ENCODE results near the gene MISFA. TPM values are rescaled to one million over a fixed set of nuclear protein-coding genes. Genes with fewer than 3 reads are reported as not detected.
A peak's percentile ranks its signal among the peaks of the same experiment; 100 is the strongest.

MISFA gene
- total RNA-seq, 1 donor, result under 0.01 TPM

DNA sequence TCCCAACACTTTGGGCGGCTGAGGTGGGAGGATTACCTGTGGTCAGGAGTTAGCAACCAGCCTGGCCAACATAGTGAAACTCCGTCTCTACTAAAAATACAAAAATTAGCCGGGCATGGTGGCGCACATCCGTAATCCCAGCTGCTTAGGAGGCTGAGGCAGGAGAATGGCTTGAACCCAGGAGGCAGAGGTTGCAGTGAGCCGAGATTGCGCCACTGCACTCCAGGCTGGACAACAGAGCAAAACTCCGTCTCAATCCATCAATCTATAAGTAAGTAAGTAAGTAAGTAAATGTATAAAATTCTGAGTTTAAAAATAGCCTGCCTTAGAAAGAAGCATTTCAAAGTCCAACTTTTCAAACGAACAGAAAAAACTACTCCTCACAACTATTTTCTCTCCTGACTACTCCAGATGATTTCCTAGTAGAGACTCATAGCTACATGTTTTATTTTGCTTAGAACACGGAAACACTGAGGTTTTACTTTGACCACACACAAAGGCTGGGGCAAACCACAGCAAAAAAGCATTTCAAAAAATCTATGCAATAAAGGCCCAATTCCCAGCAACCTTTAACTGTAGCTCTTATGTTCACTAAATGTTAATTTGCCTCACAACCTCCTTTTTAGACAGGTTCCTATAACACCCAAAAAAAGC, 18.2 kb downstream of the MISFA start:
- DNase-seq (ENCODE audit: insufficient read length, low spot score, missing footprints), result no peak
- Histone ChIP-seq H3K4me3 (ENCODE audit: insufficient read depth, low read length) (peak overlapping the region; percentile 21), H2AFZ (ENCODE audit: low read length) (no peak overlapping the region), H3K9me3 (ENCODE audit: low read depth, low read length) (no peaks in the 10 kb centered on the region), H3K4me2 (ENCODE audit: insufficient read depth, low read length) (peak overlapping the region; percentile 65), H3K79me2 (ENCODE audit: insufficient read depth, low read length) (peaks cover 79% of the 10 kb centered on the region), H3K36me3 (ENCODE audit: insufficient read depth, low read length) (peaks cover 18% of the 10 kb centered on the region), H4K20me1 (ENCODE audit: insufficient read depth, low read length) (peaks cover 31% of the 10 kb centered on the region), H3K4me1 (ENCODE audit: insufficient read depth, low read length) (peaks cover 13% of the 10 kb centered on the region), H3K27ac (ENCODE audit: low read depth, low read length) (peak overlapping the region; percentile 88), H3K27me3 (ENCODE audit: insufficient read depth, low read length) (no peaks in the 10 kb centered on the region)
- TF ChIP-seq, protein P1, sequence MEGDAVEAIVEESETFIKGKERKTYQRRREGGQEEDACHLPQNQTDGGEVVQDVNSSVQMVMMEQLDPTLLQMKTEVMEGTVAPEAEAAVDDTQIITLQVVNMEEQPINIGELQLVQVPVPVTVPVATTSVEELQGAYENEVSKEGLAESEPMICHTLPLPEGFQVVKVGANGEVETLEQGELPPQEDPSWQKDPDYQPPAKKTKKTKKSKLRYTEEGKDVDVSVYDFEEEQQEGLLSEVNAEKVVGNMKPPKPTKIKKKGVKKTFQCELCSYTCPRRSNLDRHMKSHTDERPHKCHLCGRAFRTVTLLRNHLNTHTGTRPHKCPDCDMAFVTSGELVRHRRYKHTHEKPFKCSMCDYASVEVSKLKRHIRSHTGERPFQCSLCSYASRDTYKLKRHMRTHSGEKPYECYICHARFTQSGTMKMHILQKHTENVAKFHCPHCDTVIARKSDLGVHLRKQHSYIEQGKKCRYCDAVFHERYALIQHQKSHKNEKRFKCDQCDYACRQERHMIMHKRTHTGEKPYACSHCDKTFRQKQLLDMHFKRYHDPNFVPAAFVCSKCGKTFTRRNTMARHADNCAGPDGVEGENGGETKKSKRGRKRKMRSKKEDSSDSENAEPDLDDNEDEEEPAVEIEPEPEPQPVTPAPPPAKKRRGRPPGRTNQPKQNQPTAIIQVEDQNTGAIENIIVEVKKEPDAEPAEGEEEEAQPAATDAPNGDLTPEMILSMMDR (IDR thresholded peaks at IDR 0.05; ENCODE audit: extremely low read depth, low read depth, low read length), result no peak

DNA sequence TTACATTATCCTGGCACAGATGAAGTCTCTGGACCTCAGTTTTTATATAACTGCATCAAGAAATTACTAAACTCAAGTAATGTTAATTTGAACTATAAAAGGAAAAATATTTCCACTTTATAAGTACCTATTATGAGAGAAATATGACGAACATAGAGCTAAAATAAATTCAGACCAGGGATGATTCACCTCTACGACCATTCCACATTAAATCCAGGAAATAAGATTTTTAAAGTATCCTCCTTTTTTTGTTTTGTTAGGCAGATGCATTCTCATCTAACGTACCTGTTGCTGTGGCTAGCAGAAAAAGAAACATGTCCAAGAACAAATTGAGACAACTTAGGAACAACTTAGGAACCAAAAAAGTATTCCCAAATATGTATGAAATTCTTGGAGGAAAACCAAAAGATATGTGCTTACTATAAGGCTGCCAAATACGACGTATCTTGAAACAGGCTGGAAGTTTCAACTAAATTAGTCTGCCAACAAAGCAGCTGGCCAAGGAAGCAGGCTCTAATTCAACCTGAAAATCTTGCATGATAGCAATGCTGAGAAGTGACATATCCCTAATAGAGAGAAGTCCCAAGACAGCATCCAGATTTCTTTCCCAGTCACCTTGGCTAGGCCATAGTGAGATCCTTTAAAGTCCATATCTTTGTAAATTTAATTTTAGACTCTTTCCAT, 18.9 kb downstream of the MISFA start:
- Histone ChIP-seq H3K4me1 (ENCODE audit: insufficient read depth, low read length) (peaks cover 13% of the 10 kb centered on the region), H3K27me3 (ENCODE audit: insufficient read depth, low read length) (no peaks in the 10 kb centered on the region), H3K36me3 (ENCODE audit: insufficient read depth, low read length) (peaks cover 18% of the 10 kb centered on the region), H3K27ac (ENCODE audit: low read depth, low read length) (peak overlapping the region; percentile 88), H4K20me1 (ENCODE audit: insufficient read depth, low read length) (peaks cover 37% of the 10 kb centered on the region), H3K79me2 (ENCODE audit: insufficient read depth, low read length) (peaks cover 82% of the 10 kb centered on the region), H3K4me3 (ENCODE audit: insufficient read depth, low read length) (peak overlapping the region; percentile 31), H3K4me2 (ENCODE audit: insufficient read depth, low read length) (peak overlapping the region; percentile 65), H3K9me3 (ENCODE audit: low read depth, low read length) (no peaks in the 10 kb centered on the region), H2AFZ (ENCODE audit: low read length) (no peak overlapping the region)
- TF ChIP-seq, protein P1 (IDR thresholded peaks at IDR 0.05; ENCODE audit: extremely low read depth, low read depth, low read length), result no peak
- peak; percentile 38 for DNase-seq (ENCODE audit: insufficient read length, low spot score, missing footprints)

DNA sequence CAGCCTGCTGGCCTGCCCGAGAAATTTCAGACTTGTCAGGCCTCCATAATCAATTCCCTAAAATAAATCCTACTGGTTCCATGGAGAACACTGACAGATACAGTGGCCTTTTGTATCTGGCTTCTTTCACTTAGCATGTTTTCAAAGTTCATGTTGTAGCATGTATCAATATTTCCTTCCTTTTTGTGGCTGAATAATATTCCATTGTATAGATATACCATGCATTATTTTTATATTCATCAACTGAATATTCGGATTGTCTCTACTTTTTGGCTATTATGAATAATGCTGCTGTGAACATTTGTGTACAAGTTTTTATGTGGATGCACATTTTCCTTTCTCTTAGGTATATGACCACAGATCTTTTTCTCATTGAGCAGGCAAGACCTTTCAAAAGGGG, 24.1 kb downstream of the MISFA start:
- no peak overlapping the region for H3K4me2 ChIP-seq (ENCODE audit: insufficient read depth, low read length)
- no peaks in the 10 kb centered on the region for H3K27me3 ChIP-seq (ENCODE audit: insufficient read depth, low read length)
- H3K27ac ChIP-seq (ENCODE audit: low read depth, low read length), result no peak overlapping the region
- H3K9me3 ChIP-seq (ENCODE audit: low read depth, low read length), result no peaks in the 10 kb centered on the region
- no peak overlapping the region for H2AFZ ChIP-seq (ENCODE audit: low read length)
- no peak for DNase-seq (ENCODE audit: insufficient read length, low spot score, missing footprints)
- no peak overlapping the region for H3K4me3 ChIP-seq (ENCODE audit: insufficient read depth, low read length)
- peaks cover 97% of the 10 kb centered on the region for H3K79me2 ChIP-seq (ENCODE audit: insufficient read depth, low read length)
- H4K20me1 ChIP-seq (ENCODE audit: insufficient read depth, low read length), result peaks cover 57% of the 10 kb centered on the region
- TF ChIP-seq, protein P1 (IDR thresholded peaks at IDR 0.05; ENCODE audit: extremely low read depth, low read depth, low read length), result no peak
- H3K4me1 ChIP-seq (ENCODE audit: insufficient read depth, low read length), result peaks cover 6% of the 10 kb centered on the region
- no peaks in the 10 kb centered on the region for H3K36me3 ChIP-seq (ENCODE audit: insufficient read depth, low read length)

DNA sequence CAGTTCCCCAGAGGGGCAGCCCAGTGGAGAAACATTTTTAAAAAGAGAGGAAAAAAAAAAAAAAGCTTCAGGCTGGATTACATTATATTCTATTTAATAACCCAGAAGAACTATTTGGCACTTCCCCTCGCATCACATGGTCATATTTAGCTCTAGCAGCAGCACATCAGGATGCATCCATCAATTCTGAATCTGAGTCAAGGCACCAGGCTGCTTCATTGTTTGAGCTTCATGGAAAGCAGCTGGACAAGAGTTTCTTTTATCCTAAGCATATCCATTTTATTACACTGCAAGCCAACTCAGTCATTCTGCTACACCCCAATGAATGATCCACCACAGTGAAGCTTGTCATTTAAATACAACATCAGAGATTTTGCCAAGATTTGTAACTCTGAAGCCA, 24.6 kb downstream of the MISFA start:
- H3K27me3 ChIP-seq (ENCODE audit: insufficient read depth, low read length), result no peaks in the 10 kb centered on the region
- H3K9me3 ChIP-seq (ENCODE audit: low read depth, low read length), result no peaks in the 10 kb centered on the region
- no peak overlapping the region for H3K27ac ChIP-seq (ENCODE audit: low read depth, low read length)
- no peak overlapping the region for H2AFZ ChIP-seq (ENCODE audit: low read length)
- TF ChIP-seq, protein P1 (IDR thresholded peaks at IDR 0.05; ENCODE audit: extremely low read depth, low read depth, low read length), result no peak
- H3K4me1 ChIP-seq (ENCODE audit: insufficient read depth, low read length), result peaks cover 1% of the 10 kb centered on the region
- peaks cover 97% of the 10 kb centered on the region for H3K79me2 ChIP-seq (ENCODE audit: insufficient read depth, low read length)
- no peak for DNase-seq (ENCODE audit: insufficient read length, low spot score, missing footprints)
- H4K20me1 ChIP-seq (ENCODE audit: insufficient read depth, low read length), result peaks cover 56% of the 10 kb centered on the region
- H3K4me3 ChIP-seq (ENCODE audit: insufficient read depth, low read length), result no peak overlapping the region
- no peaks in the 10 kb centered on the region for H3K36me3 ChIP-seq (ENCODE audit: insufficient read depth, low read length)
- no peak overlapping the region for H3K4me2 ChIP-seq (ENCODE audit: insufficient read depth, low read length)
